ENCODE data around the gene MCTP1.

The MCTP1 gene

GRCh38 chr5:95114902-95115301 lies 170.0 kb downstream of the MCTP1 start:
- no peak for DNase-seq (ENCODE audit: low read depth in 2 of 2)

- DNase-seq (ENCODE audit: low read depth in 2 of 2) = no peak
These were observed 170.6 kb downstream of the MCTP1 start for GRCh38 chr5:95114305-95114704.

- DNase-seq (ENCODE audit: low read depth in 2 of 2) = no peak
These were observed 171.4 kb downstream of the MCTP1 start for GRCh38 chr5:95113489-95113888.

GRCh38 chr5:95111141-95111540 lies 173.8 kb downstream of the MCTP1 start:
- DNase-seq (ENCODE audit: low read depth in 2 of 2) = no peak

GRCh38 chr5:95110118-95110517 lies 174.8 kb downstream of the MCTP1 start:
- no peak for DNase-seq (ENCODE audit: low read depth in 2 of 2)

- DNase-seq (ENCODE audit: low read depth in 2 of 2) = no peak
These were observed 177.8 kb downstream of the MCTP1 start for GRCh38 chr5:95107138-95107537.

GRCh38 chr5:95105638-95106037 lies 179.3 kb downstream of the MCTP1 start:
- no peak for DNase-seq (ENCODE audit: low read depth in 2 of 2)

- no peak for DNase-seq (ENCODE audit: low read depth in 2 of 2)
These were observed 182.2 kb downstream of the MCTP1 start for GRCh38 chr5:95102687-95103086.

GRCh38 chr5:95102080-95102479 lies 182.8 kb downstream of the MCTP1 start:
- DNase-seq (ENCODE audit: low read depth in 2 of 2) = no peak

GRCh38 chr5:95100551-95100950 lies 184.3 kb downstream of the MCTP1 start:
- DNase-seq (ENCODE audit: low read depth in 2 of 2) = no peak

GRCh38 chr5:95098012-95098411 lies 186.9 kb downstream of the MCTP1 start:
- no peak for DNase-seq (ENCODE audit: low read depth in 2 of 2)

- no peak for DNase-seq (ENCODE audit: low read depth in 2 of 2)
These were observed 191.7 kb downstream of the MCTP1 start for GRCh38 chr5:95093211-95093610.

GRCh38 chr5:95090774-95091173 lies 194.1 kb downstream of the MCTP1 start:
- DNase-seq (ENCODE audit: low read depth in 2 of 2) = no peak

GRCh38 chr5:95087816-95088317 lies 197.0 kb downstream of the MCTP1 start:
- no peak for DNase-seq (ENCODE audit: low read depth in 2 of 2)

- no peak for DNase-seq (ENCODE audit: low read depth in 2 of 2)
These were observed 197.7 kb downstream of the MCTP1 start for GRCh38 chr5:95086927-95087815.

- DNase-seq (ENCODE audit: low read depth in 2 of 2) = no peak
These were observed 200.1 kb downstream of the MCTP1 start for GRCh38 chr5:95084757-95085156.

GRCh38 chr5:95083606-95084005 lies 201.3 kb downstream of the MCTP1 start:
- DNase-seq (ENCODE audit: low read depth in 2 of 2) = no peak

GRCh38 chr5:95081982-95082381 lies 202.9 kb downstream of the MCTP1 start:
- no peak for DNase-seq (ENCODE audit: low read depth in 2 of 2)

- DNase-seq (ENCODE audit: low read depth in 2 of 2) = no peak
These were observed 203.4 kb downstream of the MCTP1 start for GRCh38 chr5:95081500-95081960.

GRCh38 chr5:95080441-95080840 lies 204.5 kb downstream of the MCTP1 start:
- DNase-seq (ENCODE audit: low read depth in 2 of 2) = no peak

GRCh38 chr5:95080030-95080429 lies 204.9 kb downstream of the MCTP1 start:
- DNase-seq (ENCODE audit: low read depth in 2 of 2) = no peak

- no peak for DNase-seq (ENCODE audit: low read depth in 2 of 2)
These were observed 206.0 kb downstream of the MCTP1 start for GRCh38 chr5:95078868-95079267.

GRCh38 chr5:95076395-95077185 lies 208.3 kb downstream of the MCTP1 start:
- DNase-seq (ENCODE audit: low read depth in 2 of 2) = no peak
